GM10248 (cell line): ENCODE data around the gene KCNK10.

Source experiments
- CTCF ChIA-PET: fragments of 300-600 bp; sonication (Branson Sonifier 250); formaldehyde crosslinking; extraction: SDS; loops from one replicate; lab custom pipeline; 2021; ENCODE audit warnings: antibody characterized with exemption; lab: Yijun Ruan, JAX
- POLR2A ChIA-PET: fragments of 350-650 bp; sonication (Branson Sonifier 250); formaldehyde crosslinking; extraction: SDS; loops from one replicate; lab custom pipeline; 2020; ENCODE audit warnings: antibody characterized with exemption; lab: Yijun Ruan, JAX
- DNase-seq: peaks from one replicate; pipeline ENCODE4 v3.0.0; 2012; ENCODE audit errors: extremely low spot score
- TF ChIP-seq, protein P1 (sequence below): IDR thresholded peaks from 2 replicates; pipeline ENCODE4 v1.5.1; 2012; ENCODE audit warnings: mild to moderate bottlenecking, low read depth; ENCODE audit errors: extremely low read depth, missing control alignments, control extremely low read depth

Gene KCNK10

GRCh38 chr14:88324491-88324890, 1.4 kb upstream of the KCNK10 start:
- POLR2A ChIA-PET: no interaction called here
- CTCF ChIA-PET: no interaction called here
- DNase-seq: no peak
- TF ChIP-seq, protein P1, sequence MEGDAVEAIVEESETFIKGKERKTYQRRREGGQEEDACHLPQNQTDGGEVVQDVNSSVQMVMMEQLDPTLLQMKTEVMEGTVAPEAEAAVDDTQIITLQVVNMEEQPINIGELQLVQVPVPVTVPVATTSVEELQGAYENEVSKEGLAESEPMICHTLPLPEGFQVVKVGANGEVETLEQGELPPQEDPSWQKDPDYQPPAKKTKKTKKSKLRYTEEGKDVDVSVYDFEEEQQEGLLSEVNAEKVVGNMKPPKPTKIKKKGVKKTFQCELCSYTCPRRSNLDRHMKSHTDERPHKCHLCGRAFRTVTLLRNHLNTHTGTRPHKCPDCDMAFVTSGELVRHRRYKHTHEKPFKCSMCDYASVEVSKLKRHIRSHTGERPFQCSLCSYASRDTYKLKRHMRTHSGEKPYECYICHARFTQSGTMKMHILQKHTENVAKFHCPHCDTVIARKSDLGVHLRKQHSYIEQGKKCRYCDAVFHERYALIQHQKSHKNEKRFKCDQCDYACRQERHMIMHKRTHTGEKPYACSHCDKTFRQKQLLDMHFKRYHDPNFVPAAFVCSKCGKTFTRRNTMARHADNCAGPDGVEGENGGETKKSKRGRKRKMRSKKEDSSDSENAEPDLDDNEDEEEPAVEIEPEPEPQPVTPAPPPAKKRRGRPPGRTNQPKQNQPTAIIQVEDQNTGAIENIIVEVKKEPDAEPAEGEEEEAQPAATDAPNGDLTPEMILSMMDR: no peak

DNA sequence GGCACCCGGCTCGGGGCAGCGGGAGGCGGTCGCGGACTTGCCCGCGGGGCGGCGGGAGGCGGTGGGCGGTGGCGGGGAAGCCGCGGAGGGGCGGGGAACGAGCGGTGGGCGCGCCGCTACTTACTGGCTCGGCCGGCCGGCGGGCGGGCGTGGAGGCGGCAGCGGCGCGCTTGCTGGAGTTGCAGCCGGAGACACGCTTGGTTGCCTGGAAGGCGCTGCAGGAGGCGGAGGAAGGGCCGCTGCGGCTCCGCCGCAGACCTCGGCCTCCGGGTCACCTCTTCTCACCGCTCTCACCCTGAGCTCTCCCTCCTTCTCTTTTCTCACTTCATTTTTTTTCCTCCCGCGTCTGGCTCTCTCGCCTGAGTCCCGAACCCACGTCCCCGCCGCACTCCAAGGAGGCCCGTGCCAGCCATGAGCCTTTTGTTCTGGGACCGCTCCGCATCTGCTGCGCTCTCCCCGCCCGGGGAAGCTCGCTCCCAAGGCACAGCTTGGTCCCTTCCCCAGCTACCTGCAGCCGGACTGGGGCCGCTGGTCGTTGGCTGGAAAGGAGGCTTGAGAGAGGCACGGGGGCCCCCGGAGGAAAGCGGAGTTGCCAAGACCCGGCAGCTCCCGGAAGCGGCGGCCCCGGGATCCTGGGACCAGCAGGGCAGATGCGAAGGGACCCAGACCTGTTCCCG, 592 bp upstream of the KCNK10 start:
- POLR2A ChIA-PET: no interaction called here
- CTCF ChIA-PET: interaction anchor here (0.6 kb wide), 1 partner anchor 121 kb away, joined by 3 read pairs; no protein-coding TSS in a partner anchor
- TF ChIP-seq, protein P1: no peak
- peak; percentile 82 for DNase-seq

DNA sequence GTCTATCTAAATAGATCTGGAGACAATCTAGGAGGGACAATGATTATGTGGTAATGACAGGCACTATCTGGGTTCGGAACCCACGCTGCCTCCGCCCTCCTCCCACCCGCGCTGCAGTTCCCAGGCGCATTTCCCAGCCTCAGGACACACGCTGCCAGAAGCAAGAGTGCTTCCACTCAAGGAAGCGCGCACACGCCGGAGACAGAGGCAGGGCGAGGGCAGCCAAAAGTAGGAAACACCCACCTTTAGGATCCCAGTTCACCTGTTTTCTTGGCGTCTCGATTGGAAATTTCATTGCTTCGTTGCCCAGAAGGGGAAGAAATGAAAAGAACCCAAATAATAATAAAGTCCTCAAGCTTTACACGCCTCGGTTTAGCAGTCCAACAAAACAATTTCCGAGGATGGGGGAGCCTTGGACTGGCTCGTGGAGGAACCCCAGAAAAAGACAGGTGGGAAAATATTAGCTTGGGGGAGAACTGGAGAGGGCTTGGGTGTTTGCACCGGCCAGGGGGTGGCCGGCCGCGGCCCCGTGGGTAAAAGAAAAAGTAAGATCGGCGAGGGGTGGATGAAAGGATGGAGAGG, 474 bp downstream of the KCNK10 start:
- CTCF ChIA-PET: no interaction called here
- peak; percentile 16 for DNase-seq

DNA sequence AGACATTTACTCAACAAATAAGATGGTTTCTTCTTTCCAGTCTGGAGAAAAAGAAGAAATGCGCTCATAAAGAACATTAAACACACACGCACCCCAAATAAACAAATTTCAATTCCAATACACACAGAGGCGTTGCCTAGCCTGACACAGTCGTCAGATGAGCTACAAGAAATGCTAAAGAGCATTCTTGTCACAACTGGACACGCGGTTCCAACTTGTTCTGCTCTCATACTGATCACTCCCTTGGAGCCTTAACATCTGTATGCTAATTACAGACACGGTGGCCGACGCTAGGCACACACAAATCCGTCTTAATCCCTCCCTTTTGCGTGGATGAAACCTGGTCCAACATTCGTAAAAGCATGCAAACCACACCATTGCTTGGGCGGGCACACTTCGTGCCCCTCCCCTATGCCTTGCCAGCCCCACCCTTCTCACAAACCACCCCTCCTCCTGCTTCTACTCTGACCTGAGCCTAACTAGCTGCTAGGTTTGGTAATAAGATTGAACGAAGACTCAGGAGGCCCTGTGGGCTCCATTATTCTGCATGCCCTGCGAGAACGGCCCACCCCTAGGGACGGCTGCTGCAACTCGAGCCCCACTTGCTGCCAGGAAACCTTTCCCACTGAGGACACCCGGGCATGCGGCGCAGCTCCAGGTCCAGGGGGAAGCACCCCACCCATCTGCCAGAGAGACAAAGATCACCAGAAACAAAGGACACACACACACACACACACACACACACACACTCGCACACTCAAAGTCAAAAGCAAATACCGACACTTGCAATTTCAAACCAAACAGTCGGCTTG, 1.2 kb downstream of the KCNK10 start:
- TF ChIP-seq, protein P1: no peak
- DNase-seq: no peak
- ChIA-PET CTCF (no interaction called here), POLR2A (no interaction called here)

More for the DNA sequence above, 474 bp downstream of the KCNK10 start:
- TF ChIP-seq, protein P1: no peak
- POLR2A ChIA-PET: no interaction called here

DNA sequence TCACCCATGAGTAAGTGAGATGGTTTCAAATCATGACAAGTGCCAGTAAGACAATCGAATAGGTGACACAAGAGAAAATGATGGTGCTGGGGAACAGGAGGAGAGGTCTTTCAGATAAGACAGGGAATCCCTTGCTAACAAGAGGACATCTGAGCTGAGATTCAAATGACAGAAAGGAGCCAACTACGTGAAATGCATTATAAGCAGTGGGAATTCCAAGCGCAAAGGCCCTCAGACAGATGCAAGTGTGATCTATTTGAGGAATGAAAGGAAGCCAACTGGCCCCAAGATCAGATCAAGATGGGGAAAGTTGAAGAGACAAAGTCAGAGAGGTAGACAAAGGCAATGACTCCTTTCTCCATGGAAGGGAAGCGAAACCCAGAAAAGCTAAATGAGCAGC, 4.7 kb downstream of the KCNK10 start:
- POLR2A ChIA-PET: no interaction called here
- DNase-seq: no peak
- TF ChIP-seq, protein P1: no peak
- CTCF ChIA-PET: interaction anchor here (1.5 to 2.4 kb wide), 2 partner anchors 11 to 14 kb away, joined by 3 to 8 read pairs; no protein-coding TSS in a partner anchor

GRCh38 chr14:88316521-88316920, 6.5 kb downstream of the KCNK10 start:
- CTCF ChIA-PET: interaction anchor here (1.3 to 2.4 kb wide), 3 partner anchors 16 to 372 kb away, joined by 3 to 8 read pairs (median 3); no protein-coding TSS in a partner anchor
- TF ChIP-seq, protein P1: no peak
- POLR2A ChIA-PET: no interaction called here
- DNase-seq: no peak
